Panc1 (cell line): ENCODE data around the gene BAIAP2L2. TPM values are rescaled to one million over a fixed set of nuclear protein-coding genes. Genes with fewer than 3 reads are reported as not detected.
A peak's percentile ranks its signal among the peaks of the same experiment; 100 is the strongest.
"Not testable (repeated sequence)": the region's sequence is repeated elsewhere in the genome, so short reads cannot be mapped to it uniquely, and the experiment has no call there.

Experiments used
- ATAC-seq: fragments of 200-7000 bp; cut with Tn5 transposase; 2 replicates; pipeline ENCODE4 v1.9.1; 2020; ENCODE audit warnings: mild to moderate bottlenecking, moderate library complexity
- Bru-seq: library from RNA; stranded (reverse); fragments of 400-500 nt; gene quantifications from one replicate; lab custom pipeline; 2021; lab: Mats Ljungman, UMichigan
- BruChase-seq, 2 experiments: library from RNA; stranded (reverse); fragments of 400-500 nt; gene quantifications; one replicate each; lab custom pipeline; 2021; lab: Mats Ljungman, UMichigan
- BruUV-seq: library from RNA; stranded (reverse); fragments of 400-500 nt; replicated peaks from 2 replicates; lab custom pipeline; 2021; lab: Mats Ljungman, UMichigan
- CTCF ChIA-PET: fragments of 300-600 bp; sonication (Branson Sonifier 250); formaldehyde crosslinking; loops from one replicate; lab custom pipeline; 2022; ENCODE audit warnings: antibody characterized with exemption; lab: Charles Lee
- POLR2A ChIA-PET: fragments of 300-600 bp; sonication (Branson Sonifier 250); formaldehyde crosslinking; loops from one replicate; lab custom pipeline; 2022; ENCODE audit warnings: antibody characterized with exemption; lab: Charles Lee
- DNase-seq: peaks from one replicate; pipeline ENCODE4 v3.0.0-alpha.2; 2010; ENCODE audit warnings: low read depth, low spot score
- H3K27ac ChIP-seq: 2 replicates; pipeline ENCODE4 v1.5.1; 2011; ENCODE audit warnings: mild to moderate bottlenecking, low read length, inconsistent platforms
- H3K27me3 ChIP-seq: fragments of 200-500 bp; sonication (Bioruptor generic); 2 replicates; pipeline ENCODE4 v1.6.0; 2014; ENCODE audit warnings: low read length, inconsistent platforms; ENCODE audit not compliant: control insufficient read depth, insufficient read depth
- H3K36me3 ChIP-seq: fragments of 200-500 bp; sonication (Bioruptor generic); 2 replicates; pipeline ENCODE4 v1.5.1; 2014; ENCODE audit warnings: inconsistent platforms, mild to moderate bottlenecking, low read length, moderate library complexity; ENCODE audit not compliant: control insufficient read depth, insufficient read depth
- H3K4me1 ChIP-seq: 2 replicates; pipeline ENCODE4 v1.5.1; 2011; ENCODE audit warnings: inconsistent platforms, mild to moderate bottlenecking, low read length, moderate library complexity; ENCODE audit not compliant: control insufficient read depth, insufficient read depth
- H3K4me3 ChIP-seq, 2 experiments: 2 replicates each; pipeline ENCODE4 v1.5.1; 2011 to 2012; ENCODE audit warnings: low read depth in 2 of 2, low read length in 2 of 2, mild to moderate bottlenecking in 2 of 2, inconsistent platforms in 1 of 2, moderate library complexity in 1 of 2
- H3K9me3 ChIP-seq: fragments of 200-500 bp; sonication (Bioruptor generic); 2 replicates; pipeline ENCODE4 v1.5.1; 2014; ENCODE audit warnings: low read depth, mild to moderate bottlenecking, inconsistent platforms, low read length, moderate library complexity; ENCODE audit not compliant: control insufficient read depth, insufficient read depth
- POLR2AphosphoS5 ChIP-seq: IDR thresholded peaks from 2 replicates; pipeline ENCODE4 v1.6.1; 2012; ENCODE audit warnings: mild to moderate bottlenecking, low read depth, low read length, moderate library complexity
- SIN3A ChIP-seq: IDR thresholded peaks from 2 replicates; pipeline ENCODE4 v1.6.1; 2012; ENCODE audit warnings: low read depth, mild to moderate bottlenecking, low read length, moderate library complexity, borderline replicate concordance; ENCODE audit not compliant: insufficient read depth
- TCF7L2 ChIP-seq: IDR thresholded peaks from 2 replicates; pipeline ENCODE4 v1.6.1; 2011; ENCODE audit warnings: mild to moderate bottlenecking, low read depth, low read length, inconsistent platforms
- in situ Hi-C: cut with HindIII; loops from 2 replicates; pipeline ENCODE4 v1.10.0; 2016; ENCODE audit warnings: low sequenced_read_pairs, low pct_unique_long_range_greater_than_20kb
- intact Hi-C: fragments of 100-400 bp; cut with micrococcal nuclease; formaldehyde crosslinking; loops from one replicate; pipeline ENCODE4 v1.10.0; 2022; ENCODE audit not compliant: unreplicated experiment
- long read RNA-seq: library from polyadenylated mRNA; unstranded; transcript quantifications from one replicate; pipeline ENCODE4 v2.0.0, GENCODE V29; 2021; ENCODE audit not compliant: unreplicated experiment
- polyA plus RNA-seq: library from polyadenylated mRNA; unstranded; fragments of >200 nt; gene quantifications from one replicate; pipeline ENCODE4 v1.2.1, GENCODE V29; 2012; ENCODE audit warnings: missing spikeins; ENCODE audit not compliant: insufficient read length
- total RNA-seq: library from RNA; stranded (reverse); gene quantifications from one replicate; pipeline ENCODE4 v1.2.1, GENCODE V29; 2021; ENCODE audit not compliant: unreplicated experiment
- TF ChIP-seq, protein P1 (sequence below): fragments of 450-650 bp; IDR thresholded peaks from 2 replicates; pipeline ENCODE4 v1.5.1; 2017; ENCODE audit warnings: mild to moderate bottlenecking
- TF ChIP-seq, protein P2 (sequence below), 2 experiments: IDR thresholded peaks; 2 replicates each; pipeline ENCODE4 v1.6.1; 2011 to 2012; ENCODE audit warnings: low read depth in 2 of 2, control low read depth in 1 of 2, low read length in 1 of 2, mild to moderate bottlenecking in 1 of 2, moderate library complexity in 1 of 2; ENCODE audit not compliant: insufficient read depth in 1 of 2

BAIAP2L2 gene, protein sequence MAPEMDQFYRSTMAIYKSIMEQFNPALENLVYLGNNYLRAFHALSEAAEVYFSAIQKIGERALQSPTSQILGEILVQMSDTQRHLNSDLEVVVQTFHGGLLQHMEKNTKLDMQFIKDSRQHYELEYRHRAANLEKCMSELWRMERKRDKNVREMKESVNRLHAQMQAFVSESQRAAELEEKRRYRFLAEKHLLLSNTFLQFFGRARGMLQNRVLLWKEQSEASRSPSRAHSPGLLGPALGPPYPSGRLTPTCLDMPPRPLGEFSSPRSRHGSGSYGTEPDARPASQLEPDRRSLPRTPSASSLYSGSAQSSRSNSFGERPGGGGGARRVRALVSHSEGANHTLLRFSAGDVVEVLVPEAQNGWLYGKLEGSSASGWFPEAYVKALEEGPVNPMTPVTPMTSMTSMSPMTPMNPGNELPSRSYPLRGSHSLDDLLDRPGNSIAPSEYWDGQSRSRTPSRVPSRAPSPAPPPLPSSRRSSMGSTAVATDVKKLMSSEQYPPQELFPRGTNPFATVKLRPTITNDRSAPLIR
- 0.18 TPM for total RNA-seq
- polyA plus RNA-seq, result 0.51 TPM
- Bru-seq, nascent RNA, result percentile 24 among the genes with signal in this experiment
- percentile 23 among the genes with signal in this experiment for BruChase-seq, experiment 1, labeled RNA remaining after a 2-hour chase
- percentile 24 among the genes with signal in this experiment for BruChase-seq, experiment 2, labeled RNA remaining after a 6-hour chase
- long read RNA-seq, partial matches to known transcripts, result 0 of 1 reads
- long read RNA-seq, other reads (novel, unspliced or antisense), result 1 of 1 reads

DNA sequence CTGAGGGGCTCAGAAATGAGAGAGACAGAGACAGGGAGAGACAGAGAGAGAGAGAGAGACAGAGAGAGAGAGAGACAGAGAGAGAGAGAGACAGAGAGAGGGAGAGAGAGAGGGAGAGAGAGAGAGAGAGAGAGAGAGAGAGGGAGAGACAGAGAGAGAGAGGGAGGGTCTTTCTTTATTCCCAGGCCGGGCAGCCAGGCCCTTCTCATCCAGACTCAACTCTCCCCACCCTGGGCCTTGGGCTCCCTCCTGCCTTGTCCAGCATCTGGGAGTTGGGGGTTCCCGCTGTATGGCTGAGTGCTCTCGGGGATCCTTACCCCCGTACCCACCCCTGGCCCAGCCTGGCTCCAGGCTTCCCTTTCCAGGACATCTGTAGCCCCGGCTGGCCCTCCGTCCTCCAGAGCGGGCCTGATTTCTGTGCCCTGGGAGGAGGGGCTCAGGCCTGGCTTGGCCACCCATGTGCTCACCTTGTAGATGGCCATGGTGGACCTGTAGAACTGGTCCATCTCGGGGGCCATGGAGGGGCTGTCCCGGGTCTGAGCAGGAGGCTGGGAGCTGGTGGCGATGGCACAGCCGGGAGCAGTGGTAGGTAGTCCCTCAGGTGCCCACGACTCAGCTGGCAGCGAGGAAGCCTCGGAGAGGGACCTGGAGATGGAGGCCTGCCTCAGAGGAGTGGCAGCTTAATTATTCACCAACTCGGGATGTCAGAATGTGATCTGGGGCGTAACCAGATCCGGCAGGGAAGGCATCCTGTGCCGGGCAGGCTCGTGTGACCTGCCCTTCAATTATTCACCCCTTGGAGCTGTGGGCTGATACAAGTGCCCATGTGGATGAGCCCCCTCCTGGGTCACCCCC is at the start of gene BAIAP2L2:
BAIAP2L2 (minus strand) TSS at position 677 of the 855 bp plus-strand sequence; CDS start at position 518, 159 bp downstream.
- ChIA-PET POLR2A (interaction anchor here (0.6 to 0.7 kb wide), 2 partner anchors 66 to 95 kb away, joined by 3 to 5 read pairs; no protein-coding TSS in a partner anchor), CTCF (interaction anchor here (1.0 kb wide), 1 partner anchor 26 kb away, joined by 5 read pairs; the partner anchor contains the start of gene SLC16A8)
- intact Hi-C loops (no loop called here), in situ Hi-C loops (no loop called here)
- no peaks in the 10 kb centered on the region for H3K36me3 ChIP-seq
- ATAC-seq, result no peak
- no peak for TF ChIP-seq POLR2AphosphoS5
- TF ChIP-seq, protein P1, sequence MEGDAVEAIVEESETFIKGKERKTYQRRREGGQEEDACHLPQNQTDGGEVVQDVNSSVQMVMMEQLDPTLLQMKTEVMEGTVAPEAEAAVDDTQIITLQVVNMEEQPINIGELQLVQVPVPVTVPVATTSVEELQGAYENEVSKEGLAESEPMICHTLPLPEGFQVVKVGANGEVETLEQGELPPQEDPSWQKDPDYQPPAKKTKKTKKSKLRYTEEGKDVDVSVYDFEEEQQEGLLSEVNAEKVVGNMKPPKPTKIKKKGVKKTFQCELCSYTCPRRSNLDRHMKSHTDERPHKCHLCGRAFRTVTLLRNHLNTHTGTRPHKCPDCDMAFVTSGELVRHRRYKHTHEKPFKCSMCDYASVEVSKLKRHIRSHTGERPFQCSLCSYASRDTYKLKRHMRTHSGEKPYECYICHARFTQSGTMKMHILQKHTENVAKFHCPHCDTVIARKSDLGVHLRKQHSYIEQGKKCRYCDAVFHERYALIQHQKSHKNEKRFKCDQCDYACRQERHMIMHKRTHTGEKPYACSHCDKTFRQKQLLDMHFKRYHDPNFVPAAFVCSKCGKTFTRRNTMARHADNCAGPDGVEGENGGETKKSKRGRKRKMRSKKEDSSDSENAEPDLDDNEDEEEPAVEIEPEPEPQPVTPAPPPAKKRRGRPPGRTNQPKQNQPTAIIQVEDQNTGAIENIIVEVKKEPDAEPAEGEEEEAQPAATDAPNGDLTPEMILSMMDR, result no peak
- TF ChIP-seq TCF7L2, result no peak
- no peaks in the 10 kb centered on the region for H3K27me3 ChIP-seq
- H3K9me3 ChIP-seq, result no peaks in the 10 kb centered on the region
- no peak within 1 kb of the TSS for H3K4me3 ChIP-seq
- no peak within 1 kb of the TSS for H3K27ac ChIP-seq
- no peak for DNase-seq
- no TSS peak for BruUV-seq
- no peaks in the 10 kb centered on the region for H3K4me1 ChIP-seq

DNA sequence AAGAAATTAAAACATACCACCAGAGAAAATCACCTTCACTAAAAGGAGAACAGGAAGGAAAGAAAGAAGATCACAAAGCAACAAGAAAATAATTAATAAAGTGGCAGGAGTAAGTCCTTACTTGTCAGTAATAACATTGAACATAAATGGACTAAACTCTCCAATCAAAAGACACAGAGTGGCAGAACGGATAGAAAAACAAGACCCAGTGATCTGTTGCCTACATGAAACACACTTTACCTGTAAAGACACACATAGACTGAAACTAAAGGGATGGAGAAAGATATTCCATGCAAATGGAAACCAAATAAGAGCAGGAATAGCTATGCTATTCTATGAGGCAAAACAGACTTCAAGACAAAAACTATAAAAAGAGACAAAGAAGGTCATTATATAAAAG is 45.2 kb upstream of the BAIAP2L2 start:
- Histone ChIP-seq H3K27me3 (no peaks in the 10 kb centered on the region), H3K9me3 (no peaks in the 10 kb centered on the region), H3K4me1 (no peaks in the 10 kb centered on the region), H3K4me3 (no peak overlapping the region), H3K36me3 (no peaks in the 10 kb centered on the region), H3K27ac (no peak overlapping the region)
- ATAC-seq, result no peak
- no peak for DNase-seq
- CTCF ChIA-PET, result no interaction called here
- no peak for TF ChIP-seq TCF7L2
- TF ChIP-seq, protein P1, result no peak
- no peak for TF ChIP-seq POLR2AphosphoS5
- TF ChIP-seq, protein P2, sequence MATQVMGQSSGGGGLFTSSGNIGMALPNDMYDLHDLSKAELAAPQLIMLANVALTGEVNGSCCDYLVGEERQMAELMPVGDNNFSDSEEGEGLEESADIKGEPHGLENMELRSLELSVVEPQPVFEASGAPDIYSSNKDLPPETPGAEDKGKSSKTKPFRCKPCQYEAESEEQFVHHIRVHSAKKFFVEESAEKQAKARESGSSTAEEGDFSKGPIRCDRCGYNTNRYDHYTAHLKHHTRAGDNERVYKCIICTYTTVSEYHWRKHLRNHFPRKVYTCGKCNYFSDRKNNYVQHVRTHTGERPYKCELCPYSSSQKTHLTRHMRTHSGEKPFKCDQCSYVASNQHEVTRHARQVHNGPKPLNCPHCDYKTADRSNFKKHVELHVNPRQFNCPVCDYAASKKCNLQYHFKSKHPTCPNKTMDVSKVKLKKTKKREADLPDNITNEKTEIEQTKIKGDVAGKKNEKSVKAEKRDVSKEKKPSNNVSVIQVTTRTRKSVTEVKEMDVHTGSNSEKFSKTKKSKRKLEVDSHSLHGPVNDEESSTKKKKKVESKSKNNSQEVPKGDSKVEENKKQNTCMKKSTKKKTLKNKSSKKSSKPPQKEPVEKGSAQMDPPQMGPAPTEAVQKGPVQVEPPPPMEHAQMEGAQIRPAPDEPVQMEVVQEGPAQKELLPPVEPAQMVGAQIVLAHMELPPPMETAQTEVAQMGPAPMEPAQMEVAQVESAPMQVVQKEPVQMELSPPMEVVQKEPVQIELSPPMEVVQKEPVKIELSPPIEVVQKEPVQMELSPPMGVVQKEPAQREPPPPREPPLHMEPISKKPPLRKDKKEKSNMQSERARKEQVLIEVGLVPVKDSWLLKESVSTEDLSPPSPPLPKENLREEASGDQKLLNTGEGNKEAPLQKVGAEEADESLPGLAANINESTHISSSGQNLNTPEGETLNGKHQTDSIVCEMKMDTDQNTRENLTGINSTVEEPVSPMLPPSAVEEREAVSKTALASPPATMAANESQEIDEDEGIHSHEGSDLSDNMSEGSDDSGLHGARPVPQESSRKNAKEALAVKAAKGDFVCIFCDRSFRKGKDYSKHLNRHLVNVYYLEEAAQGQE (IDR thresholded peaks at IDR 0.05; ENCODE audit: insufficient read depth in 1 of 2, low read depth in 2 of 2, low read length in 1 of 2), result no peak
- no peak for TF ChIP-seq SIN3A
- BruUV-seq, result no TSS peak
- POLR2A ChIA-PET, result no interaction called here
- in situ Hi-C loops (no loop called here), intact Hi-C loops (no loop called here)

DNA sequence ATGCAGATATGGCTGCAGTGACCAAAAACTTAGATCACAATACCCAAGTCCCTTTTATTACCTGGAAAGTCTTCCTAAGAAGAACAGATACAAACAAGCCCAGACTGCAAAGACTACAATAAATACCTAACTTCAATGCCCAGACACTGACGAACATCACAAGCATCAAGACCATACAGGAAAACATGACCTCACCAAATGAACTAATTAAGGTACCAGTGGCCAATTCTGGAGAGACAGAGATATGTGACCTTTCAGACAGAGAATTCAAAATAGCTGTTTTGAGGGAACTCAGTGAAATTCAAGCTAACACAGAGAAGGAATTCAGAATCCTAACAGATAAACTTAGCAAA is 44.1 kb upstream of the BAIAP2L2 start:
- BruUV-seq, intact Hi-C loops, H3K9me3 ChIP-seq, H3K36me3 ChIP-seq, POLR2A ChIA-PET, H3K27ac ChIP-seq, H3K27me3 ChIP-seq, H3K4me3 ChIP-seq, H3K4me1 ChIP-seq, ATAC-seq, in situ Hi-C loops, DNase-seq: not testable (repeated sequence)
- CTCF ChIA-PET, result interaction anchor here (0.6 kb wide), 1 partner anchor 80 kb away, joined by 7 read pairs; no protein-coding TSS in a partner anchor
